ENCODE results near the gene ZNF507. TPM values are rescaled to one million over a fixed set of nuclear protein-coding genes. Genes with fewer than 3 reads are reported as not detected.
A peak's percentile ranks its signal among the peaks of the same experiment; 100 is the strongest.

ZNF507 gene
- total RNA-seq: 10 to 100 TPM; 14.3 to 14.7 TPM
- long read RNA-seq, full-length matches to known transcripts: 1 of 3 reads
- long read RNA-seq, partial matches to known transcripts: 0 of 3 reads
- long read RNA-seq, other reads (novel, unspliced or antisense): 2 of 3 reads

GRCh38 chr19:32345261-32346207, at the start of gene ZNF507:
Gene ZNF507, plus strand, starts transcription at chr19:32345610. Its CDS starts 7,221 bp downstream, at chr19:32352831.
- intact Hi-C loops (cut with DNase I): loop anchor here in 1 of 2 donors (2.0 to 10.0 kb wide), 2 partner anchors 59 to 1681 kb away; partner anchors contain the start of gene DPY19L3
- DNase-seq (peak; percentile 89), ATAC-seq (peak; percentile 99)

GRCh38 chr19:32296694-32297093, 48.7 kb upstream of the ZNF507 start:
- intact Hi-C loops (cut with DNase I): no loop called here
- DNase-seq: no peak

GRCh38 chr19:32302778-32303177, 42.6 kb upstream of the ZNF507 start:
- ATAC-seq: no peak
- no peak for DNase-seq
- intact Hi-C loops (cut with DNase I): no loop called here

More at GRCh38 chr19:32296694-32297093, 48.7 kb upstream of the ZNF507 start:
- no peak for ATAC-seq

- ATAC-seq (no peak), DNase-seq (no peak)
- intact Hi-C loops (cut with DNase I): no loop called here
Measured at GRCh38 chr19:32303193-32303592, 42.2 kb upstream of the ZNF507 start.

- no peak for DNase-seq
- intact Hi-C loops (cut with DNase I): no loop called here
- ATAC-seq: no peak
Measured at GRCh38 chr19:32307591-32307990, 37.8 kb upstream of the ZNF507 start.

- no peak for DNase-seq
- intact Hi-C loops (cut with DNase I): no loop called here
- no peak for ATAC-seq
Measured at GRCh38 chr19:32308431-32309077, 36.9 kb upstream of the ZNF507 start.

- intact Hi-C loops (cut with DNase I): no loop called here
- no peak for DNase-seq
- no peak for ATAC-seq
Measured at GRCh38 chr19:32309711-32310390, 35.6 kb upstream of the ZNF507 start.

- intact Hi-C loops (cut with DNase I): no loop called here
- DNase-seq: no peak
- ATAC-seq: no peak
Measured at GRCh38 chr19:32311371-32311770, 34.0 kb upstream of the ZNF507 start.

- DNase-seq (no peak), ATAC-seq (no peak)
- intact Hi-C loops (cut with DNase I): no loop called here
Measured at GRCh38 chr19:32313569-32314265, 31.7 kb upstream of the ZNF507 start.

- DNase-seq: no peak
- intact Hi-C loops (cut with DNase I): no loop called here
- ATAC-seq: no peak
Measured at GRCh38 chr19:32316034-32316433, 29.4 kb upstream of the ZNF507 start.

- no peak for DNase-seq
- no peak for ATAC-seq
- intact Hi-C loops (cut with DNase I): no loop called here
Measured at GRCh38 chr19:32317086-32317485, 28.3 kb upstream of the ZNF507 start.

- ATAC-seq: no peak
- intact Hi-C loops (cut with DNase I): no loop called here
Measured at GRCh38 chr19:32318884-32319520, 26.4 kb upstream of the ZNF507 start.

GRCh38 chr19:32322541-32322940, 22.9 kb upstream of the ZNF507 start:
- DNase-seq: no peak
- intact Hi-C loops (cut with DNase I): no loop called here
- ATAC-seq: no peak

More at GRCh38 chr19:32318884-32319520, 26.4 kb upstream of the ZNF507 start:
- DNase-seq: no peak

GRCh38 chr19:32324631-32325285, 20.7 kb upstream of the ZNF507 start:
- intact Hi-C loops (cut with DNase I): no loop called here
- no peak for ATAC-seq
- DNase-seq: no peak

GRCh38 chr19:32330213-32330857, 15.1 kb upstream of the ZNF507 start:
- no peak for ATAC-seq
- intact Hi-C loops (cut with DNase I): no loop called here
- no peak for DNase-seq

- DNase-seq: no peak
- intact Hi-C loops (cut with DNase I): no loop called here
- ATAC-seq: no peak
Measured at GRCh38 chr19:32333227-32333626, 12.2 kb upstream of the ZNF507 start.
